ENCODE data around the gene GRID2.
A peak's percentile ranks its signal among the peaks of the same experiment; 100 is the strongest.

The GRID2 gene

DNA sequence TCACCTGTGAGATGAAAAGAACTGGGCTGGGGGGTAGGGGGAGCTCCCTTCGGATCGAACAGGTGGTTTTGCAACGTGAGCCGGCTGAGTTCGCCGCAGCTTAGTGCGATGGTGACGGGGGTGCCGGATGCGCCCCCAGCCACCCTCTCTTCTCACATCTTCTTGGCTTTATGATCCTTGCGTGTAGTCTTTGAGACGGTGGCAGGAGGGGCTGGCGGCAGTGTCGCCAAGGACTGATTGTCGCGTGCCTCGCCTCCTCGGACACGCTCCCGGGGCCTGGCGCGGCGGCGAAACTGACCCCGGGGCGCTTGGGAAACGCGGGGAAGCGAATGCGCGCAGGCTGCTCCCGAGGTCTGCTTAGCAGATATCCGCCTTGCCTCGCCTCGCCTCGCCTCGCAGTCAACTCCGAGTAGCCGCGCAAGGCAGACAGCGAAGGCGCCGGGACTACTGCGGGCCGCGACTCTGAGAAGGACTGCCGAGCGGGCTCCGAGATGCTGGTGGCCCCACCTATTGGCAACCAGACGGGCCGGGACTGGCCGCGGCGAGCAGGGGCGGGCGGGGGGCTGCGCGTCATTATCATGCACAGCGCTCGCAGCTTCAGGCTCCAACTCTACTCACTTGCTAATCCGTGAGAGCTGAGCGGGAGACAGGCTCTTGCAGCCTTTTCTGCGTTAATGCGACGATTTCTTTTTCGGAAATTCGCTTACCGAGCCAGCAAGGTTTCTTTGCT is 1.5 kb downstream of the GRID2 start:
- peak; percentile 62 for DNase-seq (ENCODE audit: low read depth)
- H3K4me3 ChIP-seq (ENCODE audit: low read length) = peak overlapping the region; percentile 67
- TF ChIP-seq, protein P1, sequence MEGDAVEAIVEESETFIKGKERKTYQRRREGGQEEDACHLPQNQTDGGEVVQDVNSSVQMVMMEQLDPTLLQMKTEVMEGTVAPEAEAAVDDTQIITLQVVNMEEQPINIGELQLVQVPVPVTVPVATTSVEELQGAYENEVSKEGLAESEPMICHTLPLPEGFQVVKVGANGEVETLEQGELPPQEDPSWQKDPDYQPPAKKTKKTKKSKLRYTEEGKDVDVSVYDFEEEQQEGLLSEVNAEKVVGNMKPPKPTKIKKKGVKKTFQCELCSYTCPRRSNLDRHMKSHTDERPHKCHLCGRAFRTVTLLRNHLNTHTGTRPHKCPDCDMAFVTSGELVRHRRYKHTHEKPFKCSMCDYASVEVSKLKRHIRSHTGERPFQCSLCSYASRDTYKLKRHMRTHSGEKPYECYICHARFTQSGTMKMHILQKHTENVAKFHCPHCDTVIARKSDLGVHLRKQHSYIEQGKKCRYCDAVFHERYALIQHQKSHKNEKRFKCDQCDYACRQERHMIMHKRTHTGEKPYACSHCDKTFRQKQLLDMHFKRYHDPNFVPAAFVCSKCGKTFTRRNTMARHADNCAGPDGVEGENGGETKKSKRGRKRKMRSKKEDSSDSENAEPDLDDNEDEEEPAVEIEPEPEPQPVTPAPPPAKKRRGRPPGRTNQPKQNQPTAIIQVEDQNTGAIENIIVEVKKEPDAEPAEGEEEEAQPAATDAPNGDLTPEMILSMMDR (conservative IDR thresholded peaks at IDR 0.05; ENCODE audit: low read depth, low read length) = no peak

DNA sequence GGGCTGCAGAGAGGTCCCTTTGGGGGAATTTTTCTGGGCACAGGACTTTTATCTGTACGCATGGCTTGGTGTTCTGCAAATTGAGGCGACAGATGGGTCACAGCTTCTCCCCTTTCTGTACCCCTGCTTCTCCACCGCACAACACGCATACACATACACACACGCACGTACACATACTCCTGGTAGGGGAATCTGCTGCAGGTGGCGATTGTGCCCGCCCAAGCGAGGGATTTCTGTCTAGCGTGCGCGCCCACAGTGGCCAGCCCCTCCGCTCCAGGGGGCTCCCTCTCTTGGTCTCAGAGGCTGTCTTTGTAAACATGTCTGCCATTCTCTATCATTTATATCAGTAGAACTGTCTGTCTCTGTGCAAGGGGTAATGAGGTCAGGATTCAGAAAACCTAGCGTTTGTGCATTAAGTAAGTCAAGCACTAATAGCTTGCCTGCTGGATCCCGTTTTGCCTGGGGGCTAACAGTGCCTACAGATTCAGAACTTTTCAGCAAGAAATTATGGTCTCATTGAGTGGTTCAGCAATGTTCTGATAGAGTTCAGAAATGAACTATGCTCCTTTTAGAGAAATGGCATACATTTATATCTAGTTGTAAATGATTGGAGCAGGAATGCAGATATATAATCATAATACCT is 2.2 kb downstream of the GRID2 start:
- peak overlapping the region; percentile 67 for H3K4me3 ChIP-seq (ENCODE audit: low read length)
- TF ChIP-seq, protein P1 (conservative IDR thresholded peaks at IDR 0.05; ENCODE audit: low read depth, low read length) = no peak
- no peak for DNase-seq (ENCODE audit: low read depth)

DNA sequence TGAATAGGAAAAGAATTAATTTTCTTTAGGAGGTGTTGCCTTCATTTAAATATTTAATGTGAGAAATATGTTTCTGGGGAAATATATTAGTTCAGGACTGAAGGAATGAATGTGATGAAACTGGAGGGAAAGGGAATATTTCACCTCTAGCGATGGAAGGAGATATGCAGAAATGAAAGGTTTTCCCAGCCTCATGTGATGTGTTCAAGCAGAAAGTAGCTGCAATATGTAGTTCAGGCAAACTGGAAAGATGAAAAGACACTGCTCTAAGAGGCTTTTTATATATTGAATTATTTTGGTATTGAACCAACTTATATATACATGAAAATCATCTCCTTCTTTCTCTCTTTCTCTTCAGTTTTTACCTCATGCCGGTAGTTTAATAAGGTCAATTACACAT is 3.4 kb downstream of the GRID2 start:
- TF ChIP-seq, protein P1 (conservative IDR thresholded peaks at IDR 0.05; ENCODE audit: low read depth, low read length) = no peak
- H3K4me3 ChIP-seq (ENCODE audit: low read length) = no peak overlapping the region
- no peak for DNase-seq (ENCODE audit: low read depth)

DNA sequence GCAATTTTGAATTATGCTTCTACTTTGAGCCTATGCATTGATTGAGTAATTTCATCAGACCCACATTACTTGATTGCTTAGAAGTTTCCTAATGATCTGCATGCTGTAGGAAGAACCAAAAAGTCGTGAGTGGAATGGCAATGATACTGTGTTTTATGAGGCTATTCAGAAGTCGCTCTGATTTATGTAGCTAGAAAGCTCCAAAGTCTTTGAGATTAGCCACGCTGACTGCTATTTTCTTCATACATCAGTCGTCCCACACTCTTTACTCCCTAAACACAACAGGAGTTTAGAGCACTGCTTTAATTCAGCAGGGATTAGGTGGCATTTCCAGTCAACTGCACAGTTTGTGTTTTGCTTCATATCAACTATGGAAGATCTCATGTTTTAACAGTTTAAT is 4.1 kb downstream of the GRID2 start:
- no peak for DNase-seq (ENCODE audit: low read depth)
- no peak overlapping the region for H3K4me3 ChIP-seq (ENCODE audit: low read length)
- TF ChIP-seq, protein P1 (conservative IDR thresholded peaks at IDR 0.05; ENCODE audit: low read depth, low read length) = no peak

DNA sequence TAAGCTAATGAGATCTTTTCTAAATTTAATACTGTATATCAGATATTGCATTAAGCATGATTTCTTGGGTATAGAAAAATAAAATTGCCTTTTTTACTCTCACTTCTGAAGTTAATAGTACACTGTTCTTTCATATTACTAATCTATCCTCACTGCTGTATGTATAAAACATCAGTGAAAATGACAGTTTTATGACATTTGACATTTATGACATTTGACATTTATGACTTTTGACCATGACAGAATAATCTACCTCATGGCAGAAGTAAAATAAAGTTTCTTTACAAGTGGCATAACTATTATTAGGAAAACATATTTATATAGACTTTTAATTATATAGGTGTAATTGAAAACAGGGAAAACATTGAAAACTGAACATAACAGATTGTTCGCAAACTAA is 13.3 kb downstream of the GRID2 start:
- TF ChIP-seq, protein P1 (conservative IDR thresholded peaks at IDR 0.05; ENCODE audit: low read depth, low read length) = no peak
- no peak for DNase-seq (ENCODE audit: low read depth)
- H3K4me3 ChIP-seq (ENCODE audit: low read length) = no peak overlapping the region

DNA sequence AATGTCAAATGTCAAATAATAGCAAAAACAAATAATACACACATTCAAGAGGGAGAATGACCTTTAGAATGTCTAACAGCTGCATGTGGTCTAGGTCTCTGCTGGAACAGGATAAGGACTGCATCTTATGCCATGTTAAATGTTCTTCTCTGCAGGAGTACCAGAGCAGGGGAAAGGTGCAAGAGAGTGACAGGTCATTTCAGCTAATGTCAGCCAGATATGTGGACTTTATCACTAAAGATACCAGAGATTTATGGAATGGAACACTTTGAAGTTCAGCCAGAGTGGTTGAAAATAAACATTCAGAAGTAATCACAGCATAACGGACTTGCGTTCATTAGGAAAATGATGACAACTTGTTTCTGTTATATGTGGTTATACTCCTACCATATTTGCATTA is 24.3 kb downstream of the GRID2 start:
- TF ChIP-seq, protein P1 (conservative IDR thresholded peaks at IDR 0.05; ENCODE audit: low read depth, low read length) = no peak
- no peak for DNase-seq (ENCODE audit: low read depth)
- no peak overlapping the region for H3K4me3 ChIP-seq (ENCODE audit: low read length)

DNA sequence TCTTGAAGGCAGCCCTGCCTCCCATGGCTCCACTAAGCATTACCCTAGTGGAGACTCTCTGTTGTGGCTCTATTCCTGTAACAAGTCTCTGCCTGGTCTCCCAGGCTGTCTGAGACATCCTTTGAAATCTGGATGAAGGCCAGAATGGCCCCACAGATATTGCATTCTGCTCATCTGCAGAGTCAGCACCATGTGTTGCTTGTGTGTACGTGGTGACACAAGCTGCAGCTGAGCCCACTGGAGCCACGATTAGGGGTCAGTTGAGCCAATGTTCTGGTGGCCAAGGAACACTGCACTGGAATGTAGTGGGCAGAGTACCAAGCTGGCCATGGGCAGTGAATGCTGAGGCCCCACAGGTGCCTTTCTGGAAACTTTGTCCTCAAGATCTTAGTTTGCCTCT is 29.2 kb downstream of the GRID2 start:
- TF ChIP-seq, protein P1 (conservative IDR thresholded peaks at IDR 0.05; ENCODE audit: low read depth, low read length) = no peak
- no peak for DNase-seq (ENCODE audit: low read depth)
- no peak overlapping the region for H3K4me3 ChIP-seq (ENCODE audit: low read length)

All from retinal pigment epithelial cell (primary cell).